Activated T-cell treated with anti-CD3 and anti-CD28 coated beads, Interleukin-2, amount 50 U/mL, for 4 hours (primary cell): ENCODE results near the gene PCLAF. TPM values are rescaled to one million over a fixed set of nuclear protein-coding genes. Genes with fewer than 3 reads are reported as not detected.
"Not testable (repeated sequence)": the region's sequence is repeated elsewhere in the genome, so short reads cannot be mapped to it uniquely, and the experiment has no call there.

Experiments used
- ATAC-seq, 2 donors: fragments of 200-7000 bp; cut with Tn5 transposase; one replicate each; pipeline ENCODE4 v1.10.0; 2021
- DNase-seq: peaks from one replicate; pipeline ENCODE4 v3.0.0-alpha.2; 2020
- H3K27me3 Mint-ChIP-seq: one replicate; pipeline ENCODE4 v1.8.0; 2021; ENCODE audit warnings: low read depth, mixed read lengths
- H3K36me3 Mint-ChIP-seq: one replicate; pipeline ENCODE4 v1.8.0; 2022; ENCODE audit warnings: mixed read lengths; ENCODE audit not compliant: insufficient read depth
- H3K4me1 Mint-ChIP-seq: one replicate; pipeline ENCODE4 v1.8.0; 2021; ENCODE audit warnings: low read depth, mixed read lengths
- H3K4me3 Mint-ChIP-seq: one replicate; pipeline ENCODE4 v1.8.0; 2021; ENCODE audit warnings: mild to moderate bottlenecking, moderate library complexity, mixed read lengths
- H3K9me3 Mint-ChIP-seq: one replicate; pipeline ENCODE4 v1.8.0; 2021; ENCODE audit warnings: mixed read lengths
- total RNA-seq, 3 donors: library from RNA; stranded (reverse); gene quantifications; one replicate each; pipeline ENCODE4 v1.2.1, GENCODE V29; 2021

Gene PCLAF
- total RNA-seq, 3 donors from 2014 or later, result 19.9 to 31.7 (median 20.8) TPM

DNA sequence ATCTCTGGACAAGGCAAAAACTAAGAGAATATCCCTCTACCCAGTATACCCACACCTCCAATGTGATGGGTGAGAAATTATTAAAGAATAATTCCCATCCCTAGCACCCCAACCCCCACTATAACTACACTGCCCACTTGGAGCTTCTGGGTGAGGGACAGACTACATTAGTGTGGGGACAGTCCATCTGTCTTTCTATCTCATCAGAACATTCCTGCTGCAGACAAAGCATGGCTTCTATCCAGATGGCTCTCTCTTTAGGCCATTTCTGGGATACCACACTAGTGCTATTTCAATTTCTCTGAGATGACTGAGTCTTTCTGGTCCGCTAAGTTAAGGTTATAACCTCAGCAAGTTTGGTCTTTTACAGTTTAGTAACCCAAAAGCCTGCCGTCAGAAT is 31.9 kb downstream of the PCLAF start:
- H3K27me3 Mint-ChIP-seq, result no peaks in the 10 kb centered on the region
- ATAC-seq, result no peak
- no peak for DNase-seq
- H3K36me3 Mint-ChIP-seq, result peaks cover 6% of the 10 kb centered on the region
- no peak overlapping the region for H3K4me3 Mint-ChIP-seq
- H3K9me3 Mint-ChIP-seq, result no peaks in the 10 kb centered on the region
- peaks cover 18% of the 10 kb centered on the region for H3K4me1 Mint-ChIP-seq

DNA sequence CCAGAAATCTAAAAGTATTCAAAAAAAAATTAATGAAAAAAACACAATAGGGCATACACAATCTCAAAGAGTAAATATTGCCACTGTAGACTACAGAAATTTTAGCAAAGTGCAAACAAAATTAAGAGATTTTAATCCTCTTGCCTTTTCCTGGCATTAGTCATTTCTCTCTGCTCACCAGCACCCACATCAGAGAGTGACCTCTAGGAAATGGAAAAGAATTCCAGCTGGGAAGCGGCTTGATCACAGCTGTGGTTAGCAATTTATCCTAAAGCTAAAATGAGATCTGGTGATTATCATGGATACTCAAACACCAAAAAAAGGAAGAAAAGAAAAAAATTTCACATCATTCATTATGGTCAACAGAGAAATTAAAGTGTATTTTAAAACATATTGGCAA is 32.8 kb downstream of the PCLAF start:
- Mint-ChIP-seq H3K27me3 (no peaks in the 10 kb centered on the region), H3K4me1 (peaks cover 20% of the 10 kb centered on the region), H3K4me3 (no peak overlapping the region), H3K36me3 (peaks cover 6% of the 10 kb centered on the region), H3K9me3 (no peaks in the 10 kb centered on the region)
- DNase-seq (no peak), ATAC-seq (no peak)

DNA sequence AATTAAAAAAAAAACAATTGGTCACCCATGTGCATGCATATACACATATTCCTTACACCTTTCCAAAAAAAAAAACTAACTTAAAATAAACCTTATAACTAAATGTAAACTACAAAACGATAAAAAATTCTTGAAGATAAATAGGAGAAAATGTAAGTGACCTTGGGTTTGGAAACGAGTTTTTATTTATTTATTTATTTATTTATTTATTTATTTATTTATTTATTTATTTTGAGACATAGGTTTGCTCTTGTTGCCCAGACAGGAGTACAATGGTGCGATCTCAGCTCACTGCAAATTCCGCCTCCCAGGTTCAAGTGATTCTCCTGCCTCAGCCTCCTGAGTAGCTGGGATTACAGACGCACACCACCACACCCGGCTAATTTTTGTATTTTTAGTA is 35.0 kb downstream of the PCLAF start:
- not testable (repeated sequence) for ATAC-seq, DNase-seq, H3K27me3 Mint-ChIP-seq, H3K9me3 Mint-ChIP-seq, H3K4me3 Mint-ChIP-seq, H3K36me3 Mint-ChIP-seq
- H3K4me1 Mint-ChIP-seq, result peaks cover 24% of the 10 kb centered on the region

DNA sequence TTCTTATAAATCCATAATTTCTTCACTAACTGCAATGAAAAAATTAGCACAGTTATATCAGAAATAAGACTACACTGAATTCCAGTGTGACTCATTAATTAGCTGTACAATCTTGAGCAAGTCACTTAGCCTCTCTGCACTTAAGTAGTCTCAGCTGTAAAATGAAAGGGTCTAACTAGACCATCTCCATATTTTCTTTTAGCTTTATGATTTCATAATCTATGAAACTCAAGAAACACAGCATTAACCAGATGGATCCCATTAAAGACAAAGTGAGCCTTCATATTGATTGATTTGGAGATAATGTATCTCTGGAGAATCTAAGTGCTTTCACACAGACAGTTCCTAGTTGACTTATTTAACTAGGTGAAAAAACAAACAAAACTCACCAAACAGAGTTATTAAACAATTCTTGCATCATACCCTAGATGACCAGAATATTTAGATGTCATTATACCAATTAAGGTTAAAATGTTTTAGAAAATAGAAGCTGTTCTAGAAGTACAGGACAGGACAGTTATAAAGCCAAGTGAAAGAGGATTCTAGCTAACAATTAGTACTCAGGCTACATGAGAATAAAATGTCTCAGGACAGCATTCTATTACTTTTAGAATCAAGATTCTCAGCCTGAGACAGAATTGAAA is 36.5 kb downstream of the PCLAF start:
- Mint-ChIP-seq H3K36me3 (peaks cover 10% of the 10 kb centered on the region), H3K4me3 (no peak overlapping the region), H3K4me1 (peaks cover 24% of the 10 kb centered on the region), H3K27me3 (no peaks in the 10 kb centered on the region), H3K9me3 (no peaks in the 10 kb centered on the region)
- DNase-seq (no peak), ATAC-seq (no peak)

DNA sequence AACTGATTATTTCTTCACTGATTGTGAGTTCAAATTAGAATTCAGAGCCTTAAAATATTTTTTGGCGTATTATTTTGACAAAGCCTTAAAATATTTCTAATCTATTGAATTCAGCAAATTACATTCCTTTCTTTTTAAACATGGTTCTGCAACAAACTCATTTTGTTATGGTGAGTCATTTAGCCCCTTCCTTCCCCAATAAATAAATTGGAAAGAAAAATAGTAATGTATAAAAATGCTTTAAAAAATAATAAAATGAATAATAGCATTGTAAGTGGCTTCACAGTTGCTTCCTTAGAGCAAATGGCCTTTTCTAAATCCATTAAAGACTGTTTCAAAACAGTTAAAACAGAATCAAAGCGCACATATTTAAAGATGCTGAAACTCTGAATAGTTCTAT is 37.4 kb downstream of the PCLAF start:
- H3K27me3 Mint-ChIP-seq, result no peaks in the 10 kb centered on the region
- peaks cover 10% of the 10 kb centered on the region for H3K36me3 Mint-ChIP-seq
- no peak overlapping the region for H3K4me3 Mint-ChIP-seq
- peaks cover 22% of the 10 kb centered on the region for H3K4me1 Mint-ChIP-seq
- no peak for DNase-seq
- no peak for ATAC-seq
- H3K9me3 Mint-ChIP-seq, result no peaks in the 10 kb centered on the region

DNA sequence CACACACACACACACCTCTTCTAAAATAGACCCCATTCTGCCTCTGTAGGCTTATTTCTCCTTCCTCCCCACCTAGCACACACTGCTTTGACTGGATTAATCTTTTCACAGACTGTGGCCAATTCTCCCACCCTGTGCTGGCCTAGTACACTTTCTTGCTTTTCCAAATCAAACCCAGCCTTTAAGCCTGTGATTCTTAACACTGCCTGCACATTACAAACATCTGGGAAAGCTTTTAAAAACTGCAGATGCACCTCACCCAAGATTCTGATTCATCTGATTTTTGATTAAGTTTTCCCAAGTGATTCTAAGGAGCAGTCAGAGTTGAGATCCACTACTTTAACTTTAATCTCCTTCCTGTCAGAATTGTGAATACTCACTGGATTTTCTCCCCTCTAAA is 38.0 kb downstream of the PCLAF start:
- Mint-ChIP-seq H3K4me3 (no peak overlapping the region), H3K27me3 (no peaks in the 10 kb centered on the region), H3K36me3 (peaks cover 10% of the 10 kb centered on the region), H3K9me3 (no peaks in the 10 kb centered on the region), H3K4me1 (peaks cover 22% of the 10 kb centered on the region)
- ATAC-seq (no peak), DNase-seq (no peak)

DNA sequence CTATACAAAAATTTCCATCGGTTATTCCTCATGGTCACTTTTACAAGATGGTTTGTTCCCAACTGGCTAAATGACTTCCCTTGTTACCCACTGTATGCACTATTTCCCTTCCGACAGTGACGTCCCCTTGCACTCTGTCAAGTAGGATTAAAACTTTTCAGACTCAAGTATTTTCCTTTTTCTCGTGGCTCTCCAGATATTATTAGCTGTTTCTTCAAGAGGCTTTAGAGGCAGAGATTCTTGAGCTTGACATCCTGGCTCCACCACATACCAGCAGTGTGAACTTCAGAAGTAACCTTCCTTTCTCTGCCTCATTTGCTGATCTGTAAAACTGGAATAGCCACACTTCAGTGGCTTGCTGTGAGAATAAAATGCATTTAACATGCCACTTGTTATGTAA is 39.3 kb downstream of the PCLAF start:
- H3K4me3 Mint-ChIP-seq, result no peak overlapping the region
- H3K4me1 Mint-ChIP-seq, result peaks cover 20% of the 10 kb centered on the region
- H3K36me3 Mint-ChIP-seq, result peaks cover 10% of the 10 kb centered on the region
- DNase-seq (no peak), ATAC-seq (no peak)
- no peaks in the 10 kb centered on the region for H3K27me3 Mint-ChIP-seq
- H3K9me3 Mint-ChIP-seq, result no peaks in the 10 kb centered on the region

DNA sequence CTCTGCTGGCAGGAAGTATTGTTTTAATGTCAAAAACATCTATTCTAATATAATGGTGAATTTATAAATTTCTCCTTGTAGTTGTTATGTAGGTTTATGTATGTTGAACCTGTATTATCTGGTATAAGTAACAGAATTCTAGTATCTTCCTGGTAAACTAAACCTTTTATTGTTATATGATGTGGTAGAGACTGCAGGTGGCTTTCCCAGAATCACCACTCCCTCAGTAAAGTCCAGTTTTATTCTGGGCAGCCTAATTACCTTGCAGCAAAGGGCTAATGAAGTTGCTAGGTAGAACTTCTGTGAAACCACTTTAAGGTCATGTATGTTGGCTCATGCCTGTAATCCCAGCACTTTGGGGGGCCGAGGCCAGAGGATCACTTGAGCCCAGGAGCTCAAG is 40.9 kb downstream of the PCLAF start:
- no peak for ATAC-seq
- no peaks in the 10 kb centered on the region for H3K27me3 Mint-ChIP-seq
- no peaks in the 10 kb centered on the region for H3K9me3 Mint-ChIP-seq
- H3K4me3 Mint-ChIP-seq, result no peak overlapping the region
- H3K36me3 Mint-ChIP-seq, result peaks cover 4% of the 10 kb centered on the region
- no peak for DNase-seq
- peaks cover 27% of the 10 kb centered on the region for H3K4me1 Mint-ChIP-seq

DNA sequence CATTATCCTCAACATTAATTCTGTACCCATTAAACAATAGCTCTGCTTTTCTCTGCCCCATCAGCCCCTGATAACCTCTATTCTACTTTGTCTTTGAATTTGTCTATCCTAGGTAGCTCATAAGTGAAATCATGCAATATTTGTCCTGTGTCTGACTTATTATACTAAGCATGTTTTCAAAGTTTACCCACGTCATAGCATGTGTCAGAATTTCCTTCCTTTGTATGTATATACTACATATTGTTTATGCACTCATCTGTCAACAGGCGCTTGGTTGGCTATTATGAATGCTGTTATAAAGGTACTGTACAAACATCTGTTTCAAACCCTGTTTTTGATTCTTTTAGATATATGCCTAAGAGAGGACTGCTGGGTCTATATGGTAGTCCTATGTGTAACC is 43.5 kb downstream of the PCLAF start:
- no peaks in the 10 kb centered on the region for H3K9me3 Mint-ChIP-seq
- ATAC-seq, result no peak
- H3K27me3 Mint-ChIP-seq, result no peaks in the 10 kb centered on the region
- H3K36me3 Mint-ChIP-seq, result peaks cover 6% of the 10 kb centered on the region
- H3K4me1 Mint-ChIP-seq, result peaks cover 30% of the 10 kb centered on the region
- H3K4me3 Mint-ChIP-seq, result no peak overlapping the region
- no peak for DNase-seq

DNA sequence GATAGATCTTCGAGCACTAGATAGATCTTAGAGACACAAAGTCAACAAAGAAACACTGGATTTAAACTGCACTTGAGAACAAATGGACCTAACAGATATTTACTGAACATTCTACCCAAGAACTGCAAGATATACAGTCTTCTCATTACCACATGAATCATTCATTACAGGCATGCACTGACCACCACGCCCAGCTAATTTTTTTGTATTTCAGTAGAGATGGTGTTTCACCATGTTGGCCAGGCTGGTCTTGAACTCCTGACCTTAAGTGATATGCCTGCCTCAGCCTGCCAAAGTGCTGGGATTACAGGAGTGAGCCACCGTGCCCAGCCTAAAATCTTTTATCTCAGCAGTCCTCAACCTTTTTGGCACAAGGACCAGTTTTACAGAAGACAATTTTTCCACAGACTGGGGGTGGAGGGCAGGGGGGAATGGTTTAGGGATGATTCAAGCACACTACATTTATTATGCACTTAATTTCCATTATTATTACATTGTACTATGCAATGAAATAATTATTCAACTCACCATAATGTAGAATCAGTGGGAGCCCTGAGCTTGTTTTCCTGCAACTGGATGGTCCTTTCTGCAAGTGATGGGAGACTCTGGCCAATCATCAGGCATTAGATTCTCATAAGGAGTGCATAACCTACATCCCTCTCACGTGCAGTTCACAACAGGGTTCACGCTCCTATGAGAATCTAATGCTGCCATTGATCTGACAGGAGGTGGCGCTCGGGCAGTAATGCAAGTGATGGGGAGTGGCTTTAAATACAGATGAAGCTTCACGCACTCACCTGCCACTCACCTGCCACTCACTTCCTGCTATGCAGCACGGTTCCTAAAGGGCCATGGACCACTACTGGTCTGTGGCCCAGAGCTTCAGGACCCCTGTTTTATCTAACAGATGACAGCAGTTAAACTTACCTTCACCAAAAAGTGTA is 47.0 kb downstream of the PCLAF start:
- peak; percentile 24 for DNase-seq
- H3K36me3 Mint-ChIP-seq, result peaks cover 2% of the 10 kb centered on the region
- H3K4me3 Mint-ChIP-seq, result no peak overlapping the region

DNA sequence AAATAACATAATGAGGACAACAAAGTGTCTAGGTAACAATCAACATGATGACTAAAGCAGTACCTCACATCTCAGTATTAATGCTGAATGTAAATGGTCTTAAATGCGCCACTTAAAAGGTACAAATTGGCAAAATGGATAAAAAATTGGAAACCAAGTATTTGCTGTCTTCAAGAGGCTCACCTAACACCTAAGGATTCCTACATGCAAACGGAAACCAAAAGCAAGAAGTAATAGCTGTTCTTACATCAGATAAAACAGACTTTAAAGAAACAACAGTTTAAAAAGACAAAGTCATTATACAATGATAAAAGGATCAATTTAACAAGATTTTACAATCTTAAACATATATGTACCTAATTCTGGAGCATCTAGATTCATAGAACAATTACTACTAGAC is 47.7 kb downstream of the PCLAF start:
- Mint-ChIP-seq H3K27me3 (no peaks in the 10 kb centered on the region), H3K9me3 (no peaks in the 10 kb centered on the region), H3K4me1 (peaks cover 30% of the 10 kb centered on the region), H3K36me3 (peaks cover 2% of the 10 kb centered on the region), H3K4me3 (no peak overlapping the region)
- no peak for ATAC-seq
- no peak for DNase-seq

More for the DNA sequence above, 47.0 kb downstream of the PCLAF start:
- Mint-ChIP-seq H3K27me3 (no peaks in the 10 kb centered on the region), H3K9me3 (no peaks in the 10 kb centered on the region), H3K4me1 (peaks cover 30% of the 10 kb centered on the region)
- peak; percentile 23 to 35 for ATAC-seq

DNA sequence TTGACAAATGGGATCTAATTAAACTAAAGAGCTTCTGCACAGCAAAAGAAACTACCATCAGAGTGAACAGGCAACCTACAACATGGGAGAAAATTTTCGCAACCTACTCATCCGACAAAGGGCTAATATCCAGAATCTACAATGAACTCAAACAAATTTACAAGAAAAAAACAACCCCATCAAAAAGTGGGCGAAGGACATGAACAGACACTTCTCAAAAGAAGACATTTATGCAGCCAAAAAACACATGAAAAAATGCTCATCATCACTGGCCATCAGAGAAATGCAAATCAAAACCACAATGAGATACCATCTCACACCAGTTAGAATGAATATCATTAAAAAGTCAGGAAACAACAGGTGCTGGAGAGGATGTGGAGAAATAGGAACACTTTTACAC is 49.6 kb downstream of the PCLAF start:
- DNase-seq, H3K27me3 Mint-ChIP-seq, ATAC-seq, H3K4me3 Mint-ChIP-seq, H3K36me3 Mint-ChIP-seq, H3K9me3 Mint-ChIP-seq: not testable (repeated sequence)
- H3K4me1 Mint-ChIP-seq, result peaks cover 27% of the 10 kb centered on the region

DNA sequence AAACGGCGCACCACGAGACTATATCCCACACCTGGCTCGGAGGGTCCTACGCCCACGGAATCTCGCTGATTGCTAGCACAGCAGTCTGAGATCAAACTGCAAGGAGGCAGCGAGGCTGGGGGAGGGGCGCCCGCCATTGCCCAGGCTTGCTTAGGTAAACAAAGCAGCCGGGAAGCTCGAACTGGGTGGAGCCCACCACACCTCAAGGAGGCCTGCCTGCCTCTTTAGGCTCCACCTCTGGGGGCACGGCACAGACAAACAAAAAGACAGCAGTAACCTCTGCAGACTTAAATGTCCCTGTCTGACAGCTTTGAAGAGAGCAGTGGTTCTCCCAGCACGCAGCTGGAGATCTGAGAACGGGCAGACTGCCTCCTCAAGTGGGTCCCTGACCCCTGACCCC is 54.3 kb downstream of the PCLAF start:
- not testable (repeated sequence) for H3K36me3 Mint-ChIP-seq, H3K4me1 Mint-ChIP-seq, H3K4me3 Mint-ChIP-seq, DNase-seq, ATAC-seq, H3K9me3 Mint-ChIP-seq, H3K27me3 Mint-ChIP-seq

DNA sequence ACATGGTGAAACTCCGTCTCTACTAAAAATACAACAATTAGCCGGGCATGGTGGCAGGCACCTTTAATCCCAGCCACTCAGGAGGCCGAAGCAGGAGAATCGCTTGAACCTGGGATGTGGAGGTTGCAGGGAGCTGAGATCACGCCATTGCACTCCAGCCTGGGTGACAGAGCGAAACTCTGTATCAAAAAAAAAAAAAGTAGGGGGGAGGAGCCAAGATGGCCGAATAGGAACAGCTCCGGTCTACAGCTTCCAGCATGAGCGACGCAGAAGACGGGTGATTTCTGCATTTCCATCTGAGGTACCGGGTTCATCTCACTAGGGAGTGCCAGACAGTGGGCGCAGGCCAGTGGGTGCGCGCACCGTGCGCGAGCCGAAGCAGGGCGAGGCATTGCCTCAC is 54.8 kb downstream of the PCLAF start:
- not testable (repeated sequence) for H3K9me3 Mint-ChIP-seq, H3K4me3 Mint-ChIP-seq, DNase-seq, H3K27me3 Mint-ChIP-seq, ATAC-seq, H3K36me3 Mint-ChIP-seq, H3K4me1 Mint-ChIP-seq
